ENCODE data around the gene SRSF10.
"Not testable (repeated sequence)": the region's sequence is repeated elsewhere in the genome, so short reads cannot be mapped to it uniquely, and the experiment has no call there.

The SRSF10 gene

GRCh38 chr1:23959461-23960290 is 20.5 kb downstream of the SRSF10 start, which contains the start of gene PNRC2:
TSS of gene PNRC2 (plus strand) at chr1:23959828. CDS start at chr1:23961458, 1,630 bp downstream.
- peak; percentile 92 to 95 for DNase-seq (ENCODE audit: low read depth in 1 of 2, low spot score in 1 of 2)

GRCh38 chr1:23958810-23959460 is 21.2 kb downstream of the SRSF10 start:
- DNase-seq (ENCODE audit: low read depth in 1 of 2, low spot score in 1 of 2) = peak; percentile 75 to 92

GRCh38 chr1:23958040-23958809 is 21.9 kb downstream of the SRSF10 start:
- not testable (repeated sequence) for DNase-seq (ENCODE audit: low read depth in 1 of 2, low spot score in 1 of 2)

DNA sequence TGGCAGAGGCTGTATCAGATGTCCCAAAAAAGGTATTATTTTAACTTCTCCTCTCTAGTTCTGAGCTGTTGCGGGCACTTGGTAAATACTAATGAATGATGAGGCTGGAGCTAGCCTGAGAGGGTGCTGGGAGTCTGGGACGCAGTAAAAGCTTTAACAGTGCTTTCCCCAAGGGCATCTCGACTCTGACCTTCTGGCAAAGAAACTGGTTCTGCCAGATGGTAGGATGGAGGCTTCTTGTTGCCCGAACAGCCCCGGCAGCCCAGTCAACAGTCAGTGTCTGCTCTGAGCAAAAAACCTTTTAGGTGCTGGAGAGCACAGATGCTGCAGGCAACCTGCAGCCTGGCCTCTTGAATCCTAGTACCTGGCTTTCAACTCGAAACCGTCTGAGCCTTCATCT is 23.0 kb downstream of the SRSF10 start:
- no peak for DNase-seq (ENCODE audit: low read depth in 1 of 2, low spot score in 1 of 2)

- no peak for DNase-seq (ENCODE audit: low read depth in 1 of 2, low spot score in 1 of 2)
Measured at GRCh38 chr1:23953020-23953419, 27.1 kb downstream of the SRSF10 start.

GRCh38 chr1:23947366-23947765 is 32.8 kb downstream of the SRSF10 start:
- no peak for DNase-seq (ENCODE audit: low read depth in 1 of 2, low spot score in 1 of 2)

- DNase-seq (ENCODE audit: low read depth in 1 of 2, low spot score in 1 of 2) = no peak
Measured at GRCh38 chr1:23936481-23937176, 43.5 kb downstream of the SRSF10 start.

DNA sequence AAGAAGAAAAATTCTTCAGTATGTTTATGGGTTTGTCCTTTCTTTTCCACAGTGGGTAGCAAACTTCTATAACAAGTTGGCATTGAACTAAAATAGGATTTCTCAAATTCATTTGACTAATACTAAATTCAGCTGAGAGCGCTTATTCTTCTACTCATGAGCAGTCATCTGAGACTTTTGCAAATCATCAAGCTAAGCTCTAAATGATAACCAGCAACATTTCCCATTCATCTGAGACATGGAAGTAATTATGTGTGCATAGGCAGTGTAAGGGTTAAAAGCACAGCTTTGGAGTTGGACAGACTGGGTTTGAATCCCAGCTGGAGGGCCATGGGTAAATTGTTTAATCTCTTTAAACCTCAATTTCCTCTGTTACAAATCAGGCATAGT is 48.6 kb downstream of the SRSF10 start:
- DNase-seq (ENCODE audit: low read depth in 1 of 2, low spot score in 1 of 2) = no peak

DNA sequence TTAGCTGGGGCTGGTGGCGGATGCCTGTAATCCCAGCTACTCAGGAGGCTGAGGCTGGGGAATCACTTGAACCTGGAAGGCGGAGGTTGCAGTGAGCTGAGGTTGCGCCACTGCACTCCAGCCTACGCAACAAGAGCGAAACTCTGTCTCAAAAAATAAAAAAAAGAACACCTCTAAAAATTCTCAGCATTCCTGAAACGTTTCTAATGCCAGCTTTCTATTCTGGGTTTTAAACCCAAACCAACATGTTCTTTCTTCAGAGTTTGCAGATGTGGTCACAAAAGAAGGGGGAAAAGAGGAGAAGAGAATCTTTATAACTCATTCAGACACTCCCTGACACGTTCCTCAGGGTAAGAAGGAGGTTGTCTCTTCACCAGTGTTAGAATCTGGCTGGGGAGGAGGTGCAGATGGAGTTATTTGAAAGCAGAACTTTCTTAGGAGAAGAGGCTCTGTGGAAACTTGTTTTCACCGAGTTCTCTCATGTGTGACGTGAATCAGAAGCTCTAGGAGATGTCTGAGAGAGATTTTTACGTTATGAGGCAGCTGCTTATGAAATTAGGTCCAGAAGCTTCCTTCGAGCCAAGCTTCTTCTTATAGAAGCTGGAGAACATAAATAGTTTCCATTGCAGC is 49.2 kb downstream of the SRSF10 start:
- no peak for DNase-seq (ENCODE audit: low read depth in 1 of 2, low spot score in 1 of 2)

GRCh38 chr1:23930270-23930669 is 49.9 kb downstream of the SRSF10 start:
- no peak for DNase-seq (ENCODE audit: low read depth in 1 of 2, low spot score in 1 of 2)

DNA sequence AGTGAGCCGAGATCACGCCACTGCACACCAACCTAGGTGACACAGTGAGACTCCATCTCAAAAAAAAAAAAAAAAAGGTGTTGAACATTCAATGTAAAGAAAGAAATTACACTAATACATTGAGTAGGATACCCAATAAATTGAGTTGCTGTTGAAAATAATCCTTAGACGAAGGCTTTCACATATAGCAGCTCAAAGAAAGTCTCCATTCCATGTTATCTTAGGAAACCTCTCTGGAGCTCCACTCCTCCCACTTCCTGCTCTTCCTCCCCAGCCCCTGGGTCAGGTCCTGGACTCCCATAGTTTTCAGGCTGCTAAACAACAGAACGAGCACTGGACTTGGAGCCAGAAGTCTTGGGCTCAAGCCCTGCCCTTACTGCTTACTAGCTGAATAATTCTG is 51.3 kb downstream of the SRSF10 start:
- DNase-seq (ENCODE audit: low read depth in 1 of 2, low spot score in 1 of 2) = no peak

DNA sequence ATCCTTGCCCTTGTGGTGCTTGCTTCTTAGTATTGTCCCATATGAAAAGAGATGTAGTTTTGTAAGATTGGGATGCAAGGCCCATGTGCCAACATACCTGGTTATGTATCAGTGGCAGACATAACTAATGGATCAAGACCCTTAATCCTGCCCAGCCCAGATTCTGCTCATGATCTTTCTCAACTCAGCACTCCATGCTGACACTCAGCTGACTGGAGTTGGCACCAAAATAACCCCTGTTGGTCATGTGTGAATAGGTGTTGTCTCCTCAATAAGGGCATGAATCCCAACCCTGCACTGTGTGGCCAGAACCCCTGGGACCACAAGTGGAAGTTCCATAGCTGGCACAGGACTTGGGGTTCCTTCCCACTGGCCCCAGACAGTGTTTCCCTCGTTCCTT is 53.0 kb downstream of the SRSF10 start:
- no peak for DNase-seq (ENCODE audit: low read depth in 1 of 2, low spot score in 1 of 2)

DNA sequence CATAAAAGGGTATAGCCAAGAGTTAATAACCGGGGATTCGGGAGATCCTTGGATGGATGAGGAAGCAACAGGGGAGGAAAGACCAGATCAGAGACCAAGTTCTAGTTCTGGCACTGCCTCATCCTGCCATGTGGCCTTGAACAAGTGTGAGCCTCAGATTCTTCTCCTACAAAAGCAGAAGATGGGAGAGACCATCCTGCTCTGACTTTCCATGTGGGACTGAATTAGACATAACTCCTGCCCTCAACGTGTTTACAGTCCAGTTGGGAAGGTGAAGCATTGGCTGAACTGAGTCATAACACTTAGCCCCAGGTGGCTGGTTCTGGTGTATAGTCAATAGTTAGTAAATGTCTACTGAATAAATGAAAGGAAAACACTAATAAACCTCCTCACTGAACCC is 54.8 kb downstream of the SRSF10 start:
- no peak for DNase-seq (ENCODE audit: low read depth in 1 of 2, low spot score in 1 of 2)

GRCh38 chr1:23924601-23925000 is 55.5 kb downstream of the SRSF10 start:
- no peak for DNase-seq (ENCODE audit: low read depth in 1 of 2, low spot score in 1 of 2)

DNA sequence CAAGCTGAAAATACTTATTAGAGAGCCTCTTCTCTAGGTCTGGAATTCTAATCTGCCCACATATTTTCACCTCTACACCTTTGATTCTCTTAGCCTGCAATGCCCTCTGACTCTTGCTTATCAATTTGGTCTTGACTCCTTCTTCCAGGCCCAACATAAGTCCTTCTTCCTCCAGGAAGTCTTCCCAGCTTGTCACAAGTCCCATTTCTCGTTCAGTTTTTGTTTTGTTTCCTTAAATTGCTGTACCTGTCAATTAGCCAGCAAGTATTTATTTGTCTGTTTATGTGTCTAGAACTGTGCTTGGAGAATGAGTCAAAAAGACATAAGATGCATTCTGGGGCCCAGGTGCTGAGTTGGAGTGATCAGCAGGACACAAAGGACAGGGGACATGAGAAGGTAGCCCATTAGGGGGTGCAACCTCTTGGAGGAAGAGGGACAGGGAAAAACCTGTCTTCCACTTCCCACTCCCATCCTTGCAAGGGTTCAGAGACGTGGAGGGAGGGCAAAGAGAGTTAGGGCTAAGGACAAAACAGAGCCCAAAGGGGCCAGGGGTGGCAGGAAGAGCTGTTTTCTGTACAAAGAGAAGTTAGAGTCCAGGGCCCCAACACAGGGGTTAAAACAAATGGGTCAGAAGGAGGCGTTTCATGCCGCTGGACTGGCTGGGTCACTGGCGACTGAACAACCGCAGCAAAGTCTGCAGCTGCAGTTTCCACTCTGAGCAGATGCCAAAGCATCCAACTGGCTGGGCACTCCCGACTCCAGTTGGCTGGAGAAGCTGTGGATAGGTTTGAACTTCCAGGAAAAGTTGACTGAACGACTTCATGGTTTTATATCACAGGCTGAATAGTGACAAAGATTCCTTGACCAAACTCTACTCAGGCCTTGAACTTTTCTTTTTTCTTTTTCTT is 56.3 kb downstream of the SRSF10 start:
- no peak for DNase-seq (ENCODE audit: low read depth in 1 of 2, low spot score in 1 of 2)

DNA sequence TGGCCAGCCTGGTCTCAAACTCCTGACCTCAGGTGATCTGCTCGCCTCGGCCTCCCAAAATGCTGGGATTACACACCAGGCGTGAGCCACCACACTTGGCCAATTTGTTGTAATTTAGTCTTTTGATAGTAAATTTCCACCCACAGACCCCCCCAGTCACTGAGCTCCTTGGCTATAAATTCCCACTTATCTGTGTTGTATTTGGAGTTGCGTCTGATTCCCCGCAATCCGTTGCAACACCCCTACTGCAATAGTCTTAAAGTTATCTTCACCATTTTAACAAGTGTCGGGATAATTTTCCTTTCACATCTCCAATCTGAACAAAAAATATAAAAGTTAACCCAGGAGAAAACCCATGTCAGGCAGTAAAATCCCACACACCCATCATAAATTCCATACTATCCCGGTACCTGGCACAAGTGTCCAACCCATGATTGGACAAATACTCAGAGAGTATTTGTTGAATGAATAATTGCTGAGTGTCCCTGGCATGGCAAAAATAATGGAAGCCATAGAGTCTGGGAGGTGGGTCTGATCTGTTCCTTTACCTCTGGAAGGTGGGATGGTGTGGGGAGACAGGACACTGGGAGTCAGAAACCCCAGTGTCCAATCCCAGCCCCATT is 57.7 kb downstream of the SRSF10 start:
- DNase-seq (ENCODE audit: low read depth in 1 of 2, low spot score in 1 of 2) = no peak

DNA sequence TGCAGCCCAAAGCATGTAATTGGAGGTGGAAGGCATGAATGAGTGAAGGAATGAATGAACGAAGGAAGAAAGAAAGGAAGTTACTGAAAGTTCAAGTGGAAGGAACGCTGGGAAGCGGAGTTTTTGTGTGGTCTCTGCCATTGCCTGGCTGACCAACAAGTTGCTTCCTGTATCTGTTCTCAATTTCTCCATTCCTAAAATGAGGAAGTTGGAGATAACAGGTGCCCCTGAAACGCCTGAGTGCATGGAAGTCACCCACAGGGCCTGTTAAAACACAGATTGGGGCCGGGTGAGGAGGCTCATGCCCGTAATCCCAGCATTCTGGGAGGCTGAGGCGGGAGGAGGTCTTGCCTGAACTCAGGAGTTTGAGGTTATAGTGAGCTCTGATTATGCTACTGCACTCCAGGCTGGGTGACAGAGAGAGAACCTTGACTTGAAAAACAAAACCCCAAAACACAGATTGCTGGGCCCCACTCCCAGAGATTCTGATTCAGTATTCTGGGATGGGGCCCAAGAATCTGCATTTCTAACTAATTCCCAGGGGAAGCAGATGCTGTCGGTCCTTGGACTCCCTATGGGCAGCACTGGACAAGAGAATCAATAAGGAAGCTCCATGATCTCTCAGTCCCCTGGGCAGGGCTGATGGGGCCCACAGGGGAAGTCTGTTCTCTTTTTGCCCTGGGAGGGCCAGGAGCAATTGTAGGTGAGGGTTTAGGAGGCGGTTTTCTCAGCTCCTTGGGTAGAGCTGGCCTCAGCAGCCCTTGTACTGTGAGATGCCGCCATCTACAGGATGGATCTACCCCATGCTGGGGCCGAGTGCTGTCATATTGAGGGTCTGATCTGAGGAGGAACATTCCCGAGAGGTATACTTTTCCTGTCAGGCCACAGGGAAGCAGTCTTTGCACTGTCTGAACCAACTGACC is 63.7 kb downstream of the SRSF10 start:
- DNase-seq (ENCODE audit: low read depth in 1 of 2, low spot score in 1 of 2) = peak in 1 of 2 donors; percentile 27

DNA sequence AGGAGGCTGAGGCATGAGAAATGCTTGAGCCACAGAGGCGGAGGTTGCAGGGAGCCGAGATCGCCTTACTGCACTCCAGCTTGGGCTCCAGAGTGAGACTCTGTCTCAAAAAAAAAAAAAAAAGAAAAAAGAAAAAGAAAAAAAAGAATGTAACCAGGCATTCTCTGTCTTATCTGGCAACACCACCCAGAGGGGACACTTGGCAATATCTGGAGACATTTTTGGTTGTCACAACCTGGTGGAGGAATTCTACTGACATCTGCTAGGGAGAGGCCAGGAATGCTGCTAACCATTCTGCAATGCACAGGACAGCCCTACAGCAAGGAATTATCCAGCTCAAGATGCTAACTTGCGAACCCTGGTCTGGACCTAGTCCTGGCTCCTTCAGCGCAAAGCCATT is 64.7 kb downstream of the SRSF10 start:
- DNase-seq (ENCODE audit: low read depth in 1 of 2, low spot score in 1 of 2) = no peak
